Lower lobe of right lung (tissue), 2 donors: ENCODE results near the gene ZNF219. TPM values are rescaled to one million over a fixed set of nuclear protein-coding genes. Genes with fewer than 3 reads are reported as not detected.

Source experiments
- ATAC-seq, 2 donors: fragments of 200-7000 bp; cut with Tn5 transposase; one replicate each; pipeline ENCODE4 v1.9.1; 2020 to 2022; ENCODE audit warnings: mild to moderate bottlenecking in 2 of 2, moderate library complexity in 2 of 2
- DNase-seq: peaks from one replicate; pipeline ENCODE4 v3.0.0-alpha.2; 2020
- H3K27ac ChIP-seq: fragments of 200-600 bp; one replicate; pipeline ENCODE4 v1.8.0; 2022
- H3K27me3 ChIP-seq: fragments of 200-600 bp; one replicate; pipeline ENCODE4 v1.8.0; 2022; ENCODE audit warnings: low read depth
- H3K36me3 ChIP-seq: fragments of 200-600 bp; one replicate; pipeline ENCODE4 v1.8.0; 2022; ENCODE audit warnings: mild to moderate bottlenecking
- H3K4me1 ChIP-seq: fragments of 200-600 bp; one replicate; pipeline ENCODE4 v1.8.0; 2022
- H3K4me3 ChIP-seq: fragments of 200-600 bp; one replicate; pipeline ENCODE4 v1.8.0; 2022; ENCODE audit warnings: mild to moderate bottlenecking
- H3K9me3 ChIP-seq: fragments of 200-600 bp; one replicate; pipeline ENCODE4 v1.8.0; 2022
- CTCF ChIP-seq: fragments of 200-600 bp; IDR thresholded peaks from one replicate; pipeline ENCODE4 v1.8.0; 2022; ENCODE audit warnings: antibody characterized with exemption, mild to moderate bottlenecking
- intact Hi-C: fragments of 100-400 bp; cut with DNase I; formaldehyde crosslinking; loops from one replicate; pipeline ENCODE4 v1.11.0; 2022
- long read RNA-seq: library from polyadenylated mRNA; unstranded; transcript quantifications from one replicate; pipeline ENCODE4 v2.0.0, GENCODE V29; 2021
- total RNA-seq: library from RNA; stranded (reverse); fragmentation: NEBNext Ultra II Directional; extraction: Animal tissue kit (Norgen Biotek cat#: 25700); gene quantifications from one replicate; pipeline ENCODE4 v1.2.1, GENCODE V29; 2021
- donor health status: DM: no; HTN: yes; CAD: no; lungs with severe emphysema.

The ZNF219 gene
- 46.1 TPM for total RNA-seq
- long read RNA-seq, transcript ZNF219-201 (5 exons, 3,071 nt) = major isoform, 12 of 209 reads
- long read RNA-seq, partial matches to known transcripts = 193 of 209 reads
- long read RNA-seq, other reads (novel, unspliced or antisense) = 0 of 209 reads

DNA sequence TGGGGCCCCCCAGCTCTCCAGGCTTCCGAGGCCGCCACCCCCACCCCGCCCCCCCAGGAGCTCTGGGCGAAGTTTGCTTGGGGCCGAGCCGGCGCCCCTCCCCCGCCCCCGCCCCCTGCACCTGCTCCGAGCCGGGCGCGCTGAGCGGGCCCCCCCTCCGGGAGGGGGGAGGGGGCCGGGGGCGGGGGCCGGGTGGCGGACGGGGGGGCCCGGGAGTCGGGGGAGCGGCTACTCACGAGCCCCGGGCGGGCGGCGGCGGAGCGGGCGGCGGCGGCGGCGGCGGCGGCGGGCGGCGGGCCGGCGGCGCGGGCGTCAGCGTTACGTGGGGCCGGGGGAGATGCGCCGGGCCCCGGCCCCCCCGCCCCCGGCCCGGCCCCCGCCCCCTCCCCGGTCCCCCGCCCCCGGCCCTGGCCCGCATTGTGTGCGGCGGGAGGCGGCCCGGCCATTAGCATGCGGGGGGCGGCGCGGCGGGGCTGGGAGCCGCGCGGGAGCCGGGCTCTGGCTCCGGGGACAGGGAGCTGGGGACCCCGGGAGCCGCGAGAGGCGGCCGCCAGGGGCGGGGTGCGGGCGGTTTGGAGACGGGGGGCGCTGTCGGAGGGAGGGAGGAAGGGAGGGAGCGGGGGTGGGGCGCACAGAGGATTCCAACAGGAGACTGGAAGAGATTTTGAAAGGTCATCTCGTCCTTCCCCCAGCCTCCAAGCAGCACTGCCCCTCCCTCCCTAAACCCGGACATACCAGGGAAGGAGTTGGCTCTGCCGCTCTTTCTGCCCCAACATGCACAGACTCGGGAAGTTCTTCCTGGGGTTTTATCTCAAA is at the start of gene ZNF219:
Gene ZNF219, minus strand, starts transcription at position 580 of the 816 bp plus-strand sequence. CDS start 5,064 bp downstream, outside the sequence.
- no peak for TF ChIP-seq CTCF
- DNase-seq = peak; percentile 65
- Histone ChIP-seq H3K9me3 (no peaks in the 10 kb centered on the region), H3K27ac (peak within 1 kb of the TSS; percentile 83), H3K36me3 (peaks cover 4% of the 10 kb centered on the region), H3K4me1 (peaks cover 30% of the 10 kb centered on the region), H3K27me3 (no peaks in the 10 kb centered on the region), H3K4me3 (peak within 1 kb of the TSS; percentile 62)
- intact Hi-C loops = loop anchor here (5.0 kb wide), 1 partner anchor 76 kb away; no protein-coding TSS in a partner anchor
- peak; percentile 46 to 56 for ATAC-seq

GRCh38 chr14:21145437-21145836 is 47.0 kb upstream of the ZNF219 start:
- H3K4me3 ChIP-seq = no peak overlapping the region
- TF ChIP-seq CTCF = no peak
- DNase-seq (no peak), ATAC-seq (no peak)
- no peaks in the 10 kb centered on the region for H3K27me3 ChIP-seq
- intact Hi-C loops = no loop called here
- no peaks in the 10 kb centered on the region for H3K4me1 ChIP-seq
- no peaks in the 10 kb centered on the region for H3K36me3 ChIP-seq
- H3K27ac ChIP-seq = no peak overlapping the region
- H3K9me3 ChIP-seq = no peaks in the 10 kb centered on the region

DNA sequence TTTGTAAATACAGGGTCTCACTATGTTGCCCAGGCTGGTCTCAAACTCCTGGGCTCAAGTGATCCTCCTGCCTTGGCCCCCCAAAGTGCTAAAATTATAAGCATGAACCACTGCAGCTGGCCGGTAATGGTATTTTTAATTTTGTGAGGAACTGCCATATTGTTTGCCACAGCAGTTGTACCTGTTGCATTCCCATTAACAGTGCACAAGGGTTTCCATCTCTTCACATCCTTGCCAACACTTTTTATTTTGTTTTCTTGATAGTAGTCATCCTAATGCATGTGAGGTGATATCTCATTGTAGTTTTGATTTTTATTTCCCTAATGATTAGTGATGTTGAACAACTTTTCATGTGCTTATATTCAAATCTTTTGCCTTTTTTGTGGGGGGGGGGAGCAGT is 43.9 kb upstream of the ZNF219 start:
- intact Hi-C loops = no loop called here
- no peaks in the 10 kb centered on the region for H3K9me3 ChIP-seq
- no peaks in the 10 kb centered on the region for H3K27me3 ChIP-seq
- TF ChIP-seq CTCF = no peak
- DNase-seq (no peak), ATAC-seq (no peak)
- no peaks in the 10 kb centered on the region for H3K36me3 ChIP-seq
- no peaks in the 10 kb centered on the region for H3K4me1 ChIP-seq
- H3K27ac ChIP-seq = no peak overlapping the region
- H3K4me3 ChIP-seq = no peak overlapping the region

- intact Hi-C loops = no loop called here
- no peaks in the 10 kb centered on the region for H3K36me3 ChIP-seq
- H3K9me3 ChIP-seq = no peaks in the 10 kb centered on the region
- DNase-seq (no peak), ATAC-seq (no peak)
- no peak overlapping the region for H3K4me3 ChIP-seq
- H3K27me3 ChIP-seq = no peaks in the 10 kb centered on the region
- TF ChIP-seq CTCF = peak; percentile 60
- H3K27ac ChIP-seq = no peak overlapping the region
- no peaks in the 10 kb centered on the region for H3K4me1 ChIP-seq
Observed at GRCh38 chr14:21136024-21136423, 37.6 kb upstream of the ZNF219 start.

DNA sequence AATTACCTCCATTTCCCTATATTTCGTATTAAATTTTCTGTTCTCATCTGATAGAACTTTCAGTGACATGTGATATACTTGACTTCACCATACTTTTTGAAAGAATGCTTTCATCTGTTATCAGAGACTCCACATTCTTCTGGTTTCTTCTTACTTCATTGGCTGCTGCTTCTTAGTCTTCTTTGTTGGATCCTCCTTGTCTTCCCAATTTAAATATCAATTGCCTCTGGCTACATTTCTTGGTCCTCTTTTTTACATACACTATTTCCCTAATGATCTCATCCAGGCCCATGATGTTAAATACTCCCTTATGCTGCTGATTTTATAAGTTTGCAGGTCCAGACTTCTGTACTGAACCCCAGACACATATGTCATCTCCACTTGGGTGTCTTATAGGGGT is 35.4 kb upstream of the ZNF219 start:
- intact Hi-C loops = no loop called here
- H3K27me3 ChIP-seq = no peaks in the 10 kb centered on the region
- TF ChIP-seq CTCF = no peak
- no peaks in the 10 kb centered on the region for H3K4me1 ChIP-seq
- no peak overlapping the region for H3K27ac ChIP-seq
- ATAC-seq = no peak
- no peaks in the 10 kb centered on the region for H3K9me3 ChIP-seq
- no peak overlapping the region for H3K4me3 ChIP-seq
- DNase-seq = no peak
- no peaks in the 10 kb centered on the region for H3K36me3 ChIP-seq
